H9 (cell line): ENCODE data around the gene FTO. TPM values are rescaled to one million over a fixed set of nuclear protein-coding genes. Genes with fewer than 3 reads are reported as not detected.
A peak's percentile ranks its signal among the peaks of the same experiment; 100 is the strongest.

Experiments
- DNase-seq: peaks from one replicate; pipeline ENCODE4 v3.0.0-alpha.2; 2017
- H2AFZ ChIP-seq: one replicate; pipeline ENCODE4 v1.6.1; 2013; ENCODE audit warnings: mild to moderate bottlenecking, low read length, control low read depth, moderate library complexity
- H2AK5ac ChIP-seq: 2 replicates; pipeline ENCODE4 v1.6.1; 2013; ENCODE audit warnings: low read length, control low read depth, mixed read lengths; ENCODE audit not compliant: insufficient read length
- H2BK120ac ChIP-seq: one replicate; pipeline ENCODE4 v1.6.1; 2013; ENCODE audit warnings: low read depth, mild to moderate bottlenecking, low read length, control low read depth, inconsistent platforms; ENCODE audit not compliant: poor library complexity, severe bottlenecking
- H2BK12ac ChIP-seq: 2 replicates; pipeline ENCODE4 v1.6.1; 2013; ENCODE audit warnings: low read length, control low read depth, mixed read lengths, low read depth; ENCODE audit not compliant: insufficient read length
- H2BK15ac ChIP-seq: 2 replicates; pipeline ENCODE4 v1.6.1; 2013; ENCODE audit warnings: low read depth, low read length, control low read depth
- H2BK20ac ChIP-seq: one replicate; pipeline ENCODE4 v1.6.1; 2013; ENCODE audit warnings: low read depth, mild to moderate bottlenecking, low read length, control low read depth, inconsistent platforms; ENCODE audit not compliant: poor library complexity, severe bottlenecking
- H2BK5ac ChIP-seq: 2 replicates; pipeline ENCODE4 v1.6.1; 2013; ENCODE audit warnings: low read length, control low read depth, mixed read lengths; ENCODE audit not compliant: insufficient read length
- H3K14ac ChIP-seq: 2 replicates; pipeline ENCODE4 v1.6.1; 2013; ENCODE audit warnings: low read length, control low read depth; ENCODE audit not compliant: insufficient read depth
- H3K18ac ChIP-seq: 2 replicates; pipeline ENCODE4 v1.6.1; 2013; ENCODE audit warnings: low read depth, mild to moderate bottlenecking, mixed read lengths, low read length, control low read depth; ENCODE audit not compliant: insufficient read length
- H3K23ac ChIP-seq: 2 replicates; pipeline ENCODE4 v1.6.1; 2013; ENCODE audit warnings: low read length, control low read depth, mixed read lengths, low read depth; ENCODE audit not compliant: insufficient read length
- H3K23me2 ChIP-seq: 2 replicates; pipeline ENCODE4 v1.6.1; 2013; ENCODE audit warnings: low read depth, mild to moderate bottlenecking, mixed read lengths, low read length, control low read depth; ENCODE audit not compliant: insufficient read length, poor library complexity, severe bottlenecking
- H3K27ac ChIP-seq: 2 replicates; pipeline ENCODE4 v1.5.1; 2013; ENCODE audit warnings: low read length, control low read depth, mixed read lengths, low read depth; ENCODE audit not compliant: insufficient read length
- H3K27me3 ChIP-seq: 2 replicates; pipeline ENCODE4 v1.6.1; 2013; ENCODE audit warnings: low read length, control low read depth, inconsistent platforms; ENCODE audit not compliant: insufficient read depth
- H3K4ac ChIP-seq: 2 replicates; pipeline ENCODE4 v1.6.1; 2013; ENCODE audit warnings: low read depth, mild to moderate bottlenecking, control low read depth, inconsistent platforms, low read length, moderate library complexity
- H3K4me1 ChIP-seq: 2 replicates; pipeline ENCODE4 v1.6.1; 2013; ENCODE audit warnings: low read length, control low read depth, inconsistent platforms; ENCODE audit not compliant: insufficient read depth
- H3K4me2 ChIP-seq: 2 replicates; pipeline ENCODE4 v1.6.1; 2013; ENCODE audit warnings: low read length, control low read depth, mixed read lengths; ENCODE audit not compliant: insufficient read length, insufficient read depth
- H3K56ac ChIP-seq: 2 replicates; pipeline ENCODE4 v1.6.1; 2013; ENCODE audit warnings: low read depth, mild to moderate bottlenecking, mixed read lengths, low read length, control low read depth; ENCODE audit not compliant: insufficient read length
- H3K79me1 ChIP-seq: 2 replicates; pipeline ENCODE4 v1.6.1; 2013; ENCODE audit warnings: low read depth, mild to moderate bottlenecking, moderate library complexity, low read length, control low read depth, inconsistent platforms; ENCODE audit not compliant: insufficient read depth, poor library complexity, severe bottlenecking
- H3K79me2 ChIP-seq: 2 replicates; pipeline ENCODE4 v1.6.1; 2013; ENCODE audit warnings: low read length, control low read depth, inconsistent platforms; ENCODE audit not compliant: insufficient read depth
- H3K9ac ChIP-seq: 2 replicates; pipeline ENCODE4 v1.6.1; 2013; ENCODE audit warnings: low read length, control low read depth, mixed read lengths; ENCODE audit not compliant: insufficient read length; ENCODE audit errors: extremely low read depth
- H3K9me3 ChIP-seq: one replicate; pipeline ENCODE4 v1.6.1; 2013; ENCODE audit warnings: low read depth, low read length, inconsistent platforms; ENCODE audit not compliant: control insufficient read depth
- H3T11ph ChIP-seq: one replicate; pipeline ENCODE4 v1.6.1; 2013; ENCODE audit warnings: mild to moderate bottlenecking, low read length, control low read depth, inconsistent platforms
- H4K20me1 ChIP-seq: one replicate; pipeline ENCODE4 v1.6.1; 2013; ENCODE audit not compliant: control insufficient read depth, insufficient read length, insufficient read depth
- H4K5ac ChIP-seq: 2 replicates; pipeline ENCODE4 v1.6.1; 2013; ENCODE audit warnings: low read depth, mild to moderate bottlenecking, mixed read lengths, low read length, control low read depth; ENCODE audit not compliant: insufficient read length
- H4K8ac ChIP-seq: replicated peaks from 2 replicates; pipeline ENCODE4 v1.6.1; 2013; ENCODE audit warnings: low read length, control low read depth, mixed read lengths, low read depth; ENCODE audit not compliant: insufficient read length
- H4K91ac ChIP-seq: 2 replicates; pipeline ENCODE4 v1.6.1; 2013; ENCODE audit warnings: low read depth, mild to moderate bottlenecking, moderate library complexity, mixed read lengths, low read length, control low read depth; ENCODE audit not compliant: insufficient read length
- H3K27ac Mint-ChIP-seq, 3 experiments: 2 replicates in 2 of 3; 3 replicates in 1 of 3; pipeline ENCODE4 v1.8.0; 2020 to 2021; ENCODE audit warnings: mixed read lengths in 3 of 3, mild to moderate bottlenecking in 1 of 3, moderate library complexity in 1 of 3
- H3K27me3 Mint-ChIP-seq: 2 replicates; pipeline ENCODE4 v1.8.0; 2021; ENCODE audit warnings: low read depth, mild to moderate bottlenecking, moderate library complexity, mixed read lengths
- H3K36me3 Mint-ChIP-seq, 3 experiments: 2 replicates in 2 of 3; 3 replicates in 1 of 3; pipeline ENCODE4 v1.8.0; 2020 to 2021; ENCODE audit warnings: low read depth in 3 of 3, mixed read lengths in 3 of 3; ENCODE audit not compliant: insufficient read depth in 1 of 3
- H3K4me1 Mint-ChIP-seq, 2 experiments: 2 replicates each; pipeline ENCODE4 v1.8.0; 2020; ENCODE audit warnings: mixed read lengths in 2 of 2
- H3K4me3 Mint-ChIP-seq, 2 experiments: 2 replicates in 1 of 2; 3 replicates in 1 of 2; pipeline ENCODE4 v1.8.0; 2020 to 2021; ENCODE audit warnings: mild to moderate bottlenecking in 2 of 2, mixed read lengths in 2 of 2, moderate library complexity in 1 of 2
- H3K9me3 Mint-ChIP-seq, 2 experiments: 2 replicates in 1 of 2; 3 replicates in 1 of 2; pipeline ENCODE4 v1.8.0; 2020; ENCODE audit warnings: mild to moderate bottlenecking in 2 of 2, mixed read lengths in 2 of 2, moderate library complexity in 1 of 2
- WGBS: extraction: QIAGEN DNeasy Blood & Tissue Kit; methylation state at CpG from one replicate; pipeline ENCODE4 v1.1.7; 2013; ENCODE audit warnings: missing lambda C conversion rate, low lambda C conversion rate, mixed read lengths; ENCODE audit not compliant: insufficient read length; ENCODE audit errors: extremely low coverage; 5-methylcytosine and 5-hydroxymethylcytosine counted together
- total RNA-seq: library from RNA; stranded (reverse); gene quantifications from 2 replicates; pipeline ENCODE4 v1.2.1, GENCODE V29; 2021
- TF ChIP-seq, protein P1 (sequence below): fragments of 200-600 bp; sonication (generic); conservative IDR thresholded peaks from 3 replicates; pipeline ENCODE4 v1.8.0; 2021; ENCODE audit warnings: antibody characterized with exemption, mild to moderate bottlenecking

FTO gene
- total RNA-seq, 1 experiment from 2014 or later = 67.9 TPM

DNA sequence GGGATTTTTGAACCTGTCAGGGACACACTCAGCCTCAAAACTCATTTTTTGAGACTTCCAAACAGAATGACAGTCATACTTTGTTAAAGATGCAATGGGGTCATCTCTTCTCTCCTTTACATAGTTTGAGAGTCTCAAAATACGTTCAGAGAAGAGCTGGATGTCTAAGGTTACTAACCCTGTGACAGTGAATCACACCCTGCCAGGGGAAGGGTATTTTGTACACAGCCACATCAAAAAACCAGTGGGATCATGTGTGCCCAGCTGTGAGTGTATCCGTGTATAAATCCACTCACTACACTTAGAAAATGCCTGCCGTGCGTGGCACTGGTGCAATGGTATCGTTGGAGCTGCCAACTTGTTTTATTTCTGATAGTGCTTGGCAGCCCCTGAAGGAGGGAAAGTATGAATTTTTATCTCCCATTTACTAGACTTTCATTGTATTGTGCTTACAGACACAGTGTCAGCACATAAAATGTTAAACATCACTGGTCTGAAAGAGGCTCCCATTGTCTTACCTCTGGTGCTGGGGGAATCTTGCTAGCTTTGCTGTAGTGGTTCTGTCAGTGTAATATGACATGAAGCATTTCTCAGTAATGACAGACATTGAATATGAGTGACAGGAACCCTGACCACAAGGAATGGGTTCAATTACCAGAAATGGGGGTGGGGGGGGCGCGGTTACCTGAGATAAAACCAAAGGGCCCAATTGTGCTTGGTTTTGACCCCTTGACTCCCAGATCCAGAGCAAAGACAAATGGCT, 256.3 kb downstream of the FTO start:
- DNase-seq = no peak
- no peak overlapping the region for H3K4me2 ChIP-seq

More for the DNA sequence above, 256.3 kb downstream of the FTO start:
- Histone ChIP-seq H3K18ac (no peak overlapping the region), H2BK12ac (no peak overlapping the region), H3K27ac (no peak overlapping the region), H3K79me2 (no peaks in the 10 kb centered on the region), H3K23ac (no peak overlapping the region), H3K56ac (no peak overlapping the region), H3T11ph (no peak overlapping the region), H4K8ac (no peak overlapping the region), H4K91ac (no peak overlapping the region), H3K27me3 (no peaks in the 10 kb centered on the region), H2BK5ac (no peak overlapping the region), H4K5ac (no peak overlapping the region), H3K9me3 (no peaks in the 10 kb centered on the region), H3K4ac (no peak overlapping the region), H3K23me2 (no peaks in the 10 kb centered on the region), H2BK15ac (no peak overlapping the region), H3K14ac (no peak overlapping the region), H3K79me1 (no peaks in the 10 kb centered on the region), H2BK20ac (no peak overlapping the region), H3K9ac (no peak overlapping the region), H3K4me1 (no peaks in the 10 kb centered on the region), H4K20me1 (no peaks in the 10 kb centered on the region), H2AFZ (no peak overlapping the region), H2AK5ac (no peak overlapping the region), H2BK120ac (no peak overlapping the region)
- H3K4me1 Mint-ChIP-seq = peaks cover 0 to 5% of the 10 kb centered on the region in 2 experiments; a peak in 2 of 4 replicates
- H3K27ac Mint-ChIP-seq = peak overlapping the region in 1 of 3 experiments; percentile 80; a peak in 1 of 7 replicates
- WGBS = no CpG with 5 or more reads among the region's 7 CpGs
- H3K27me3 Mint-ChIP-seq = no peaks in the 10 kb centered on the region
- H3K36me3 Mint-ChIP-seq = no peaks in the 10 kb centered on the region
- TF ChIP-seq, protein P1, sequence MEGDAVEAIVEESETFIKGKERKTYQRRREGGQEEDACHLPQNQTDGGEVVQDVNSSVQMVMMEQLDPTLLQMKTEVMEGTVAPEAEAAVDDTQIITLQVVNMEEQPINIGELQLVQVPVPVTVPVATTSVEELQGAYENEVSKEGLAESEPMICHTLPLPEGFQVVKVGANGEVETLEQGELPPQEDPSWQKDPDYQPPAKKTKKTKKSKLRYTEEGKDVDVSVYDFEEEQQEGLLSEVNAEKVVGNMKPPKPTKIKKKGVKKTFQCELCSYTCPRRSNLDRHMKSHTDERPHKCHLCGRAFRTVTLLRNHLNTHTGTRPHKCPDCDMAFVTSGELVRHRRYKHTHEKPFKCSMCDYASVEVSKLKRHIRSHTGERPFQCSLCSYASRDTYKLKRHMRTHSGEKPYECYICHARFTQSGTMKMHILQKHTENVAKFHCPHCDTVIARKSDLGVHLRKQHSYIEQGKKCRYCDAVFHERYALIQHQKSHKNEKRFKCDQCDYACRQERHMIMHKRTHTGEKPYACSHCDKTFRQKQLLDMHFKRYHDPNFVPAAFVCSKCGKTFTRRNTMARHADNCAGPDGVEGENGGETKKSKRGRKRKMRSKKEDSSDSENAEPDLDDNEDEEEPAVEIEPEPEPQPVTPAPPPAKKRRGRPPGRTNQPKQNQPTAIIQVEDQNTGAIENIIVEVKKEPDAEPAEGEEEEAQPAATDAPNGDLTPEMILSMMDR = no peak
- no peak overlapping the region for H3K4me3 Mint-ChIP-seq
- H3K9me3 Mint-ChIP-seq = no peaks in the 10 kb centered on the region
